HepG2 (cell line): Measurements from ENCODE around the gene CABLES2. TPM values are rescaled to one million over a fixed set of nuclear protein-coding genes. Genes with fewer than 3 reads are reported as not detected.

Experiments
- BCLAF1 ChIP-seq: fragments of 450-650 bp; IDR thresholded peaks from 2 replicates; pipeline ENCODE4 v1.6.1; 2017; ENCODE audit warnings: mild to moderate bottlenecking
- EZH2 ChIP-seq: conservative IDR thresholded peaks from 2 replicates; pipeline ENCODE4 v1.6.1; 2012; ENCODE audit warnings: mild to moderate bottlenecking, low read depth, low read length, moderate library complexity
- FOXJ3 ChIP-seq: sonication (generic); formaldehyde crosslinking; IDR thresholded peaks from 2 replicates; pipeline ENCODE4 v1.4.0; 2020; ENCODE audit warnings: missing genetic modification reagents, mild to moderate bottlenecking, borderline replicate concordance
- IKZF5 ChIP-seq: IDR thresholded peaks from 2 replicates; pipeline ENCODE4 v1.6.1; 2018; ENCODE audit warnings: missing genetic modification reagents, mild to moderate bottlenecking, missing compliant biosample characterization
- KMT2A ChIP-seq: sonication (generic); formaldehyde crosslinking; IDR thresholded peaks from 2 replicates; pipeline ENCODE4 v1.4.0; 2020; ENCODE audit warnings: missing genetic modification reagents
- SAP130 ChIP-seq: IDR thresholded peaks from 2 replicates; pipeline ENCODE4 v1.6.1; 2016; ENCODE audit warnings: low read depth
- TIGD3 ChIP-seq: sonication (generic); formaldehyde crosslinking; IDR thresholded peaks from 2 replicates; pipeline ENCODE4 v1.5.1; 2020; ENCODE audit warnings: mild to moderate bottlenecking, missing genetic modification reagents, borderline replicate concordance
- ZBTB2 ChIP-seq: sonication (generic); formaldehyde crosslinking; IDR thresholded peaks from 2 replicates; pipeline ENCODE4 v1.8.0; 2022; ENCODE audit warnings: low read depth, missing genetic modification reagents
- ZNF280D ChIP-seq: sonication (generic); formaldehyde crosslinking; IDR thresholded peaks from 2 replicates; pipeline ENCODE4 v1.5.1; 2020; ENCODE audit warnings: mild to moderate bottlenecking, missing genetic modification reagents
- ZNF451 ChIP-seq: sonication (generic); formaldehyde crosslinking; IDR thresholded peaks from 2 replicates; pipeline ENCODE4 v1.5.0; 2020; ENCODE audit warnings: mild to moderate bottlenecking, missing genetic modification reagents
- ZNF562 ChIP-seq: sonication (generic); formaldehyde crosslinking; IDR thresholded peaks from 2 replicates; pipeline ENCODE4 v1.8.0; 2022; ENCODE audit warnings: missing genetic modification reagents, borderline replicate concordance
- ZNF605 ChIP-seq: sonication (generic); formaldehyde crosslinking; IDR thresholded peaks from 2 replicates; pipeline ENCODE4 v1.8.0; 2022; ENCODE audit warnings: mild to moderate bottlenecking, missing genetic modification reagents
- ZNF776 ChIP-seq: sonication (generic); formaldehyde crosslinking; IDR thresholded peaks from 2 replicates; pipeline ENCODE4 v1.4.0; 2020; ENCODE audit warnings: mild to moderate bottlenecking, missing genetic modification reagents
- ZSCAN21 ChIP-seq: sonication (generic); formaldehyde crosslinking; IDR thresholded peaks from 2 replicates; pipeline ENCODE4 v1.8.0; 2022; ENCODE audit warnings: mild to moderate bottlenecking, missing genetic modification reagents, moderate library complexity, borderline replicate concordance
- ZXDC ChIP-seq: sonication (generic); formaldehyde crosslinking; IDR thresholded peaks from 2 replicates; pipeline ENCODE4 v1.5.0; 2020; ENCODE audit warnings: mild to moderate bottlenecking, missing genetic modification reagents
- polyA plus RNA-seq, 8 experiments: library from polyadenylated mRNA; depleted of rRNA in 3 of 8; stranded (reverse) in 7 of 8; unstranded in 1 of 8; fragments of >200 nt; fragmentation: Illumina TruSeq in 4 of 8; extraction: Trizol in 4 of 8; gene quantifications; 2 replicates each; pipeline versions ENCODE4 v1.2.1 to v1.2.3, GENCODE V29; 2011 to 2016; ENCODE audit warnings: low read depth in 4 of 8, missing spikeins in 1 of 8, mixed read lengths in 1 of 8; ENCODE audit not compliant: insufficient read depth in 1 of 8
- total RNA-seq, 5 experiments: library from RNA; depleted of rRNA; stranded (reverse); fragments of >200 nt; fragmentation: Illumina TruSeq; extraction: Trizol; gene quantifications; 2 replicates each; pipeline ENCODE4 v1.2.3, GENCODE V29; 2016; ENCODE audit warnings: low read depth in 1 of 5

The CABLES2 gene
- total and polyA plus RNA-seq, 2 of the 13 experiments (the other 11 are each of a cell fraction or from before 2014, with no cell fraction given) = 5.2 to 9.7 TPM

- TF ChIP-seq BCLAF1 (no peak), ZNF776 (CRISPR knock-in tag) (no peak; the same call in 1 of the 2 replicates), ZNF280D (CRISPR knock-in tag) (no peak), ZNF605 (CRISPR knock-in tag) (peak; percentile 80), ZSCAN21 (CRISPR knock-in tag) (peak; percentile 67; the same call in 1 of the 2 replicates), EZH2 (no peak), TIGD3 (CRISPR knock-in tag) (no peak), KMT2A (CRISPR knock-in tag) (no peak), FOXJ3 (CRISPR knock-in tag) (no peak), ZNF451 (no peak; the same call in 1 of the 2 replicates), ZNF562 (CRISPR knock-in tag) (no peak), SAP130 (CRISPR knock-in tag) (peak; percentile 66), ZXDC (no peak), IKZF5 (CRISPR knock-in tag) (no peak; the same call in 1 of the 2 replicates), ZBTB2 (CRISPR knock-in tag) (0 out of 2 replicates have a peak, but pooled peaks have one; percentile 41)
Observed at GRCh38 chr20:62368976-62369814, 37.9 kb downstream of the CABLES2 start (continued).
